ENCODE data around the gene VKORC1L1.
"Not testable (repeated sequence)": the region's sequence is repeated elsewhere in the genome, so short reads cannot be mapped to it uniquely, and the experiment has no call there.

VKORC1L1 gene

GRCh38 chr7:65964671-65965070, 91.8 kb downstream of the VKORC1L1 start:
- H3K27me3 ChIP-seq (ENCODE audit: insufficient read depth, low read length); H3K9me3 ChIP-seq (ENCODE audit: low read length); H3K4me1 ChIP-seq (ENCODE audit: insufficient read depth, low read length); H3K4me3 ChIP-seq (ENCODE audit: low read length); H2AFZ ChIP-seq (ENCODE audit: low read depth, low read length): not testable (repeated sequence)
- H3K36me3 ChIP-seq (ENCODE audit: insufficient read depth, low read length), result peaks cover 88% of the 10 kb centered on the region

- Histone ChIP-seq H3K9me3 (ENCODE audit: low read length) (no peaks in the 10 kb centered on the region), H3K4me3 (ENCODE audit: low read length) (no peak overlapping the region), H2AFZ (ENCODE audit: low read depth, low read length) (no peak overlapping the region), H3K36me3 (ENCODE audit: insufficient read depth, low read length) (peaks cover 87% of the 10 kb centered on the region), H3K4me1 (ENCODE audit: insufficient read depth, low read length) (no peaks in the 10 kb centered on the region), H3K27me3 (ENCODE audit: insufficient read depth, low read length) (no peaks in the 10 kb centered on the region)
Observed at GRCh38 chr7:65966146-65966545, 93.3 kb downstream of the VKORC1L1 start.

- H3K9me3 ChIP-seq (ENCODE audit: low read length), result no peaks in the 10 kb centered on the region
- H3K4me3 ChIP-seq (ENCODE audit: low read length), result no peak overlapping the region
- peaks cover 85% of the 10 kb centered on the region for H3K36me3 ChIP-seq (ENCODE audit: insufficient read depth, low read length)
- no peaks in the 10 kb centered on the region for H3K4me1 ChIP-seq (ENCODE audit: insufficient read depth, low read length)
- no peak overlapping the region for H2AFZ ChIP-seq (ENCODE audit: low read depth, low read length)
- H3K27me3 ChIP-seq (ENCODE audit: insufficient read depth, low read length), result no peaks in the 10 kb centered on the region
Observed at GRCh38 chr7:65967361-65968155, 94.7 kb downstream of the VKORC1L1 start.

GRCh38 chr7:65968256-65969185, 95.6 kb downstream of the VKORC1L1 start:
- peaks cover 85% of the 10 kb centered on the region for H3K36me3 ChIP-seq (ENCODE audit: insufficient read depth, low read length)
- no peaks in the 10 kb centered on the region for H3K27me3 ChIP-seq (ENCODE audit: insufficient read depth, low read length)
- H3K9me3 ChIP-seq (ENCODE audit: low read length), result no peaks in the 10 kb centered on the region
- H2AFZ ChIP-seq (ENCODE audit: low read depth, low read length), result no peak overlapping the region
- no peaks in the 10 kb centered on the region for H3K4me1 ChIP-seq (ENCODE audit: insufficient read depth, low read length)
- H3K4me3 ChIP-seq (ENCODE audit: low read length), result no peak overlapping the region

GRCh38 chr7:65971021-65971420, 98.1 kb downstream of the VKORC1L1 start:
- H3K4me3 ChIP-seq (ENCODE audit: low read length), result no peak overlapping the region
- peaks cover 85% of the 10 kb centered on the region for H3K36me3 ChIP-seq (ENCODE audit: insufficient read depth, low read length)
- H3K27me3 ChIP-seq (ENCODE audit: insufficient read depth, low read length), result no peaks in the 10 kb centered on the region
- no peaks in the 10 kb centered on the region for H3K9me3 ChIP-seq (ENCODE audit: low read length)
- no peak overlapping the region for H2AFZ ChIP-seq (ENCODE audit: low read depth, low read length)
- H3K4me1 ChIP-seq (ENCODE audit: insufficient read depth, low read length), result no peaks in the 10 kb centered on the region

GRCh38 chr7:65972976-65973375, 100.1 kb downstream of the VKORC1L1 start:
- no peaks in the 10 kb centered on the region for H3K9me3 ChIP-seq (ENCODE audit: low read length)
- no peak overlapping the region for H2AFZ ChIP-seq (ENCODE audit: low read depth, low read length)
- H3K4me1 ChIP-seq (ENCODE audit: insufficient read depth, low read length), result no peaks in the 10 kb centered on the region
- no peaks in the 10 kb centered on the region for H3K27me3 ChIP-seq (ENCODE audit: insufficient read depth, low read length)
- H3K36me3 ChIP-seq (ENCODE audit: insufficient read depth, low read length), result peaks cover 76% of the 10 kb centered on the region
- no peak overlapping the region for H3K4me3 ChIP-seq (ENCODE audit: low read length)

- Histone ChIP-seq H3K9me3 (ENCODE audit: low read length) (no peaks in the 10 kb centered on the region), H3K36me3 (ENCODE audit: insufficient read depth, low read length) (peaks cover 72% of the 10 kb centered on the region), H3K4me3 (ENCODE audit: low read length) (no peak overlapping the region), H3K4me1 (ENCODE audit: insufficient read depth, low read length) (no peaks in the 10 kb centered on the region), H3K27me3 (ENCODE audit: insufficient read depth, low read length) (no peaks in the 10 kb centered on the region), H2AFZ (ENCODE audit: low read depth, low read length) (no peak overlapping the region)
Observed at GRCh38 chr7:65974191-65974801, 101.4 kb downstream of the VKORC1L1 start.

- peaks cover 72% of the 10 kb centered on the region for H3K36me3 ChIP-seq (ENCODE audit: insufficient read depth, low read length)
- no peaks in the 10 kb centered on the region for H3K4me1 ChIP-seq (ENCODE audit: insufficient read depth, low read length)
- H3K9me3 ChIP-seq (ENCODE audit: low read length), result no peaks in the 10 kb centered on the region
- no peak overlapping the region for H2AFZ ChIP-seq (ENCODE audit: low read depth, low read length)
- no peaks in the 10 kb centered on the region for H3K27me3 ChIP-seq (ENCODE audit: insufficient read depth, low read length)
- no peak overlapping the region for H3K4me3 ChIP-seq (ENCODE audit: low read length)
Observed at GRCh38 chr7:65974876-65975275, 102.0 kb downstream of the VKORC1L1 start.

- no peak overlapping the region for H3K4me3 ChIP-seq (ENCODE audit: low read length)
- H3K4me1 ChIP-seq (ENCODE audit: insufficient read depth, low read length), result peaks cover 6% of the 10 kb centered on the region
- H2AFZ ChIP-seq (ENCODE audit: low read depth, low read length), result no peak overlapping the region
- H3K36me3 ChIP-seq (ENCODE audit: insufficient read depth, low read length), result peaks cover 70% of the 10 kb centered on the region
- no peaks in the 10 kb centered on the region for H3K27me3 ChIP-seq (ENCODE audit: insufficient read depth, low read length)
- no peaks in the 10 kb centered on the region for H3K9me3 ChIP-seq (ENCODE audit: low read length)
Observed at GRCh38 chr7:65975814-65976445, 103.1 kb downstream of the VKORC1L1 start.

GRCh38 chr7:65976659-65977196, 103.9 kb downstream of the VKORC1L1 start:
- peaks cover 64% of the 10 kb centered on the region for H3K36me3 ChIP-seq (ENCODE audit: insufficient read depth, low read length)
- H3K9me3 ChIP-seq (ENCODE audit: low read length), result no peaks in the 10 kb centered on the region
- H2AFZ ChIP-seq (ENCODE audit: low read depth, low read length), result no peak overlapping the region
- H3K4me1 ChIP-seq (ENCODE audit: insufficient read depth, low read length), result peaks cover 9% of the 10 kb centered on the region
- H3K4me3 ChIP-seq (ENCODE audit: low read length), result no peak overlapping the region
- H3K27me3 ChIP-seq (ENCODE audit: insufficient read depth, low read length), result no peaks in the 10 kb centered on the region

- no peak overlapping the region for H2AFZ ChIP-seq (ENCODE audit: low read depth, low read length)
- H3K4me1 ChIP-seq (ENCODE audit: insufficient read depth, low read length), result peaks cover 13% of the 10 kb centered on the region
- H3K9me3 ChIP-seq (ENCODE audit: low read length), result no peaks in the 10 kb centered on the region
- no peak overlapping the region for H3K4me3 ChIP-seq (ENCODE audit: low read length)
- H3K27me3 ChIP-seq (ENCODE audit: insufficient read depth, low read length), result no peaks in the 10 kb centered on the region
- peaks cover 46% of the 10 kb centered on the region for H3K36me3 ChIP-seq (ENCODE audit: insufficient read depth, low read length)
Observed at GRCh38 chr7:65978891-65979582, 106.2 kb downstream of the VKORC1L1 start.

Data from neuron (in vitro differentiated cells).